GM18508 (cell line): ENCODE results near the gene RPS6KB1.
"Not testable (repeated sequence)": the region's sequence is repeated elsewhere in the genome, so short reads cannot be mapped to it uniquely, and the experiment has no call there.

Experiments
- ATAC-seq: cut with Tn5 transposase; IDR thresholded peaks from one replicate; pipeline ENCODE4 v1.9.1; 2021; ENCODE audit warnings: moderate number of reproducible peaks; ENCODE audit not compliant: insufficient read depth, unreplicated experiment

RPS6KB1 gene

DNA sequence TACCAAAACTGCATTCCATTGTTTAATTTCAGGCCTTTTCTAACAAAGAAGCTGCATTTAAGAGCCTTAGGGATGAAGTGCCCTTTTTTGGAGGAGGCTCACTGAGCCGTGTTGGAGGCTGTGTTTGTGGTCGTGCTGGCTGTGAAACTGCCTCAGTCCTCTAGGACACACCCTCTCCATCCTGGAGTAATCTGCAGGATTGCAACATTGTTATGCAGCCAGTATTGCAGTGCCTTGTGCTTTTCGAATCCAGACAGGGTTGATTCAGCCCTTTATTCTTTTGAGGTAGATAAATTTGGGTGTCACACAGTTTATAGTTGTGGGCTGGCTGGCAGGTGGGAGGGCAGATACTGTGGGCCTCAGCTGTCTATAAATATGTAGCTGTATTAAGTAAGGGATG lies 37.8 kb downstream of the RPS6KB1 start:
- not testable (repeated sequence) for ATAC-seq

DNA sequence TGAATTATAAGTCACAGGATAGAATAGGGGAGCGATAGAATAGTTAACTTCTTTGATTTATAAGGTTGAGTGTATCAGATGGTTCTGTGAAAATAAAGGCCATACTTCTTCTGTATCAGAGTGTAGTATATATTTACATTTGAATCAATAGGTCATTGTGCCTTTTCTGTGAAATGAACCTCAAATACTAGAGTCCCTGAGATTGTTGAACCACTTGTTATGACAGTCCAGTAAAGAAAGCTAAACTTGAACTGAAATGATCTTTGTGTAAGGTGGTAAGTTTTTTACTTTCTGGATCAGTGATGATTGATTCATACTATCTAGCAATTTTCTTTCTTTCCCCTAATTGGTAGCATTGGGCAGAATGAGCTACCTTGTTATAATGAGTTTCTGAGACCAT lies 40.4 kb downstream of the RPS6KB1 start:
- not testable (repeated sequence) for ATAC-seq

DNA sequence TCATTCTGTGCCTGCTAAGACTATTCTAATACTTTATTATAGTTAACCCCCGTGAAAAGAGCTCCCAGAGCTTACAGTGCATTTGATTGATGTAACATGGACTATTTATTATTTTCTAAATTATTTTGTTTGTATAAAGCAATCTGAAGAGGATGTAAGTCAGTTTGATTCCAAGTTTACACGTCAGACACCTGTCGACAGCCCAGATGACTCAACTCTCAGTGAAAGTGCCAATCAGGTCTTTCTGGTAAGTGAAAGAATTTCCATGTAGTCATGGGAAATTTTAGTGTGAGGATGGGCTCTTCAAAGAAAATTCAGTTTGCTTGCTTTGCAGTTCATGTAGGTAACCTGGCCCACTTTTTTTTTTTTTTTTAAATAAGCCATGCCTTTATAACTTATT lies 47.8 kb downstream of the RPS6KB1 start:
- not testable (repeated sequence) for ATAC-seq

DNA sequence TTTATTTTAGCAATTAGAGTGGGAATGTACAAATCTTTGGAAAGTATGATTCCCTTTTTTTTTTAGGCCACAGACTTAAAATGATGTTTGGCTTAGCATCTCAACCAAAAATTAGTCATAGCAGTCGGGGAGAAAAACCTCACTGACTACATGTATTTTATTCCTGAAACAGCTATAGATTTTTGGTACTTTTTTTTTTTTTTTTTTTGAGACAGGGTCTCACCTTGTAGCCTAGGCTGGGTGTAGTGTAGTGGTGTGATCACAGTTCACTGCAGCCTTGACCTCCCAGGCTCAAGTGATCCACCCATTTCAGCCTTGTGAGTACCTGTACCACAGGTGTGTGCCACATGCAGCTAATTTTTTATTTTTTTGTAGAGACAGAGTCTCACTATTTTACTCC lies 48.2 kb downstream of the RPS6KB1 start:
- no peak for ATAC-seq

DNA sequence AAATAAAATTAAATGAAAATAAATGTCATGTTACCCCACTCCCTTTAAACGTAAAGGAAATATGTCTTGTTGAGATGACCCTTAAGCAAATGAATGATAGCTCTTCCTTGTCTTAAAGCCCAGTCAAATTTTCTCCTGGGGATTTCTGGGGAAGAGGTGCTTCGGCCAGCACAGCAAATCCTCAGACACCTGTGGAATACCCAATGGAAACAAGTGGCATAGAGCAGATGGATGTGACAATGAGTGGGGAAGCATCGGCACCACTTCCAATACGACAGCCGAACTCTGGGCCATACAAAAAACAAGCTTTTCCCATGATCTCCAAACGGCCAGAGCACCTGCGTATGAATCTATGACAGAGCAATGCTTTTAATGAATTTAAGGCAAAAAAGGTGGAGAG lies 53.5 kb downstream of the RPS6KB1 start:
- ATAC-seq: not testable (repeated sequence)

DNA sequence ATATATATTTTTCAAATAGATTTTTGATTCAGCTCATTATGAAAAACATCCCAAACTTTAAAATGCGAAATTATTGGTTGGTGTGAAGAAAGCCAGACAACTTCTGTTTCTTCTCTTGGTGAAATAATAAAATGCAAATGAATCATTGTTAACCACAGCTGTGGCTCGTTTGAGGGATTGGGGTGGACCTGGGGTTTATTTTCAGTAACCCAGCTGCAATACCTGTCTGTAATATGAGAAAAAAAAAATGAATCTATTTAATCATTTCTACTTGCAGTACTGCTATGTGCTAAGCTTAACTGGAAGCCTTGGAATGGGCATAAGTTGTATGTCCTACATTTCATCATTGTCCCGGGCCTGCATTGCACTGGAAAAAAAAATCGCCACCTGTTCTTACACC lies 54.4 kb downstream of the RPS6KB1 start:
- ATAC-seq: not testable (repeated sequence)

DNA sequence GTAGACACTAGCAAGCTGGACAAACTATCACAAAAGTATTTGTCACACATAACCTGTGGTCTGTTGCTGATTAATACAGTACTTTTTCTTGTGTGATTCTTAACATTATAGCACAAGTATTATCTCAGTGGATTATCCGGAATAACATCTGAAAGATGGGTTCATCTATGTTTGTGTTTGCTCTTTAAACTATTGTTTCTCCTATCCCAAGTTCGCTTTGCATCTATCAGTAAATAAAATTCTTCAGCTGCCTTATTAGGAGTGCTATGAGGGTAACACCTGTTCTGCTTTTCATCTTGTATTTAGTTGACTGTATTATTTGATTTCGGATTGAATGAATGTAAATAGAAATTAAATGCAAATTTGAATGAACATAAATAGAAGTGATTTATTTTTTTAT lies 57.1 kb downstream of the RPS6KB1 start:
- ATAC-seq: no peak

DNA sequence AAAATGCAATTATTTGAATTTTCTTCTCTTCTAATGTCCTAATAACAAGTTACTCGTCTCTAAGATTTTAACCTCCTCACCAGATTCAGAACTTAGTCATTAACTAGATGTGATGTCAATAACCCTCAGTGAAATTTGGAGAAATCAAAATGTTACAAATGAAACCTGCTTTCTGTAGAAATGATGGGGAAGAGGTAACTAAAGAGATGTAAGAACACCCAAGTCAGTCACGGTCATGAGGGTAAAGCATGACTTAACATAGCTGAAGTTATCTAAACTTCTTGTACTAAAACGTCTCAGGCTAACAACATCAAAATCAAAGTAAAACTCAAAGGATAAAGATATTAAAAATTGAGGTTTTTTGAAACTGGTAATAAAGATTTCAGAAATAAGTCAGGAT lies 61.9 kb downstream of the RPS6KB1 start:
- no peak for ATAC-seq

DNA sequence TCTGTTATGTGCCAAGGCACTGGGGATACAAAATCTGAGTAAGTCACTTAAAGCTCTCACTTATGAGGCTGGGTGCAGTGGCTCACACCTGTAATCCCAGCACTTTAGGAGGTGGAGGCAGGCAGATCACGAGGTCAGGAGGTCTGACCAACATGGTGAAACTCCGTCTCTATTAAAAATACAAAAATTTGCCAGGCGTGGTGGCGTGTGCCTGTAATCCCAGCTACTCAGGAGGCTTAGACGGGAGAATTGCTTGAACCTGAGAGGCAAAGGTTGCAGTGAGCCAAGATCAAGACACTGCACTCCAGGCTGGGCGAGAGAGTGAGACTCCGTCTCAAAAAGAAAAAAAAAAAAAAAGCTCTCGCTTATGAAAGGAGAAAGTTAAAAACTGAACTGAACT lies 66.7 kb downstream of the RPS6KB1 start:
- ATAC-seq: not testable (repeated sequence)

DNA sequence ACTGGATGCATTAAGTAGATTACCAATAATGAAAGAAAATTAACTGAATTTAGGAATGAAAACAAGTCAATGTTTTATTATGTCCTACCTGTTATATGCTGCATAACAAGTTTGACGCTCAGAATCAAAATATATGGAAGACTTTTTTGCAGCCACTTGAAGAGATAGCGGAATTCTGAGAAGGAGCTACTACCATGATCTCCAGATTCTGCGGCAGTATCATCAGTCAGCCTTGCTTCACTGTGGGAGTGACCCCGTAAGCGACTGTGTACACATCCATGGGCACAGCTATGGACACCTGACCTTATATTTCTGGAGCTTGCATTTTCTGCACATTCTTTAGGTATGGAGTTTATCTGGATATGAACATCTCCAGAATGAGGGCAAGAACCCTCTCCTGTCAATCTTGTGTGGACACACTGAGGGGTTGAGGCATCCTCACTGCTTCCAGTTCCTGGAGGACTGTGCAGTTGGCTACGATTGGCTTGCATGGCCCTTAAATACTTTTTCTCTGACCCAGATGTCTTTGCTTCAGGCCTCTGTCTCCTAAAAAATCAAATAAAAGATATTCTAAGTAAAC lies 69.9 kb downstream of the RPS6KB1 start:
- no peak for ATAC-seq

DNA sequence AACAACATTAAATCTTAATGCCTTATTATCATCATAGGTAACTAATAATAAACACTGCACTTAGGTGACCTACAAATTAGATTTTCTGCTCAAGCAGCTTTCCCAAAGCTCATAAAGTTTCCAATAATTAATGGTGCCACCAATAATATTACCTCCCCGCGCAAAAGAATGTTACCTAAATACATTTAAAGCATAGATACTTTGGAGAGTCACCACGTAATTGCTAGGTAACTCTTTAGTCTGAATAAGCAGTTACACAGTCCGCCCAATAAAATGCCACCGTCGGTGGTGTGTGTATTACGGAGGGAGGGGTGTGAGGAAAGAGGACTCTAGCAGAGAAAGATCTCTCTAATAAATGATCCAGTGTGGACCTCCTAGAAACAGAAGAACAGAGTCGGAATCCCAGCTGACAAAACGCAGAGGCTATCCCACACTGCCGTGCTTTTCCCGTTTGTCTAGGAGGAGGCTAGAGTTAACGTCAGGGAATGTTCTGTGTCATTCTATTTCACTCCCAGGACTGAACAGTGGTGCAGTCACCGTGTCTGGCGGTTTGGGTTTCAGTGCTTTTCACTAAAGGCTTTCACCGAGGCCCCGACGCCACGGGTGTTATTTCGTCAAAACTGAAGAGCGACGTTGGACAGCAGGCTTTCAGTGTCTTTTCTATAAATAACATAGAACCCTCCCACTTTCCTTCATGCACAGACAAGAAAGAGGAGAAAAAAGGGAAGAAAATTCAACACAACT lies 71.0 kb downstream of the RPS6KB1 start:
- no peak for ATAC-seq

DNA sequence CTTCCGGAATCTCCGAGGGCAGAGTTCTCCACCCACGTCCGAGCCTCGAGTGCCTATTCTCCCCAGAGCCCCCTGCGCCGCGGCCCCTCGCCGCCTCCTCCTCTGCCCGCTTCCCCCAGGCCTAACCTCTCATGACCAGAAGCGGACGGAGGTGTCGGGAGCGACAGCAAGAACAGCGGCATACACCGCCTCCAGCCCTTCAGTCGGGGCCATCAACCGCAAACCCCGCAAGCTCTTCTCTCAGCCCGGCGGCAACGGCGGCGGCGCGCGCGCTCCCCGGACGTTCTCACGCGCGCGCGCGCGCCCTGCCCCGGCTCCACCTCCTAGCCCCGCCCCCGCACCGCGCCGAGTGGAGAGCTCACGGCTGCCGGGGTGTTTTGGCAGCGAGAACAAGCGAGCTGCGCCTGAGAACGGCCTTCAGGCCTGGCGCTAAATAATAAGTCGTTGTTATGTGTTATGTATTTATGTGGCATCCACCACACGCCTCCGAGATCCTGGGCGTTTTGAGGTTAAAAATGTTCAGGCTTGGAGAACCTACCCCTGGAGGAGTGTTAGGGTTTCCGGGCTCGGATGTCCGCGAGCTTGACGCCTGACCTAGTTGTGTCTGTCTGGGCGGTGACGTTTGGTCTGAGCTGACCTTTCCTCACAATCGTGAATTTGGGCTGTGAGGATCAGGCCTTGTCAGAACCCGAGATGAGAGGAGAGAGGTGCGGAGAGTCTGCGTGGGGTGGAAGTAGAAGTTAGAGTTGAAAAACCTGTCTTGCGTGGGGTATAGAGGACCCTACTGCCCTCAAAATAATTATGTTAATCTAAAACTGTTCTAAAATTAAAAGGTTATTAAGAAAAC lies 71.8 kb downstream of the RPS6KB1 start, which contains the start of gene RNFT1:
Gene RNFT1 (minus strand): TSS at position 259 of the 847 bp plus-strand sequence. CDS start 77 bp downstream, at position 182.
- ATAC-seq: no peak

DNA sequence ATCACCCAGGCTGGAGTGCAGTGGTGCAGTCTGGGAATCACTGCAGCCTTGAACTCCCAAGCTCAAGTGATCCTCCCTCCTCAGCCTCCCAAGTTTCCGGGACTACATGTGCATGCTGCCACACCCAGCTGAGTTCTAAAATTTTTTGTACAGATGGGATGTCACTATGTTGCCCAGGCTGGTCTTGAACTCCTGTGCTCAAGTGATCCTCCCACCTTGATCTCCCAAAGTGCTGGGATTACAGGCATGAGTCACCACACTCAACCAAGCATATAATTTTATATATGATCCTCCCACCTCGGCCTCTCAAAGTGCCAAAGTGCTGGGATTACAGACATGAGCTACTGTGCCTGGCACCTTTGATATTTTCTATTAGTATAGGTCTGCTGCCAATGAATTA lies 78.8 kb downstream of the RPS6KB1 start:
- not testable (repeated sequence) for ATAC-seq

DNA sequence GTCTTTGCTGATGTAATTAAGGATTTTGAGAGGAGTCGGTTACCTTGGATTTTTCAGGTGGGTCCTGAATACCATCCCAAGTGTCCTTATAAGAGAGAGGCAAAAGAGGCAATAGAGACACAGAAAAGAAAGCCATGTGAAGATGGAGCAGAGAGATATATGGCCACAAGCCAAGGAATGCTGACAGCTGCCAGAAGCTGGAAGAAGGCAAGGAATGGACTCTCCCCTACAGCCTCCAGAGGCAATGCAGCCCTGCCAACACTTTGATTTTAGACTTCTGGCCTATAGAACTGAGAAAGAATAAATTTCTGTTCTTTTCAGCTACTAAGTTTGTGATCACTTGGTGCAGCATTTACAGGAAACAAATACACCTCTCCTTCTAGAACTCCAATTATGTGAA lies 79.9 kb downstream of the RPS6KB1 start:
- no peak for ATAC-seq

DNA sequence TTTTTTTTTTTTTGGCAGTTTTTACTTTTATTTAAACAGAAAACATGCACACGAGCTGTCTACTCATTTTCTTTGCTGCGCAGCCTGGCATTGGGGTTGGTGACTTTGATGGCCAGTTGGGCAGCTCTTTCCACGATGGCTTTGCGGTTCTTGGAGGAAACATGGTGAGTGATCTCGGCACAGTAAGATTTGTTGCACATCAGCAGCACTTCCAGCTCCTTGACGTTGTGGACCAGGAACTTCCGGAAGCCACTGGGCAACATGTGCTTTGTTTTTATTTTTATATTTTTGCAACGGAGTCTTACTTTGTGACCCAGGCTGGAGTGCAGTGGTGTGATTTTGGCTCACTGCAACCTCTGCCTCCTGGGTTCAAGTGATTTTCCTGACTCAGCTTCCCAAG lies 80.6 kb downstream of the RPS6KB1 start:
- not testable (repeated sequence) for ATAC-seq

DNA sequence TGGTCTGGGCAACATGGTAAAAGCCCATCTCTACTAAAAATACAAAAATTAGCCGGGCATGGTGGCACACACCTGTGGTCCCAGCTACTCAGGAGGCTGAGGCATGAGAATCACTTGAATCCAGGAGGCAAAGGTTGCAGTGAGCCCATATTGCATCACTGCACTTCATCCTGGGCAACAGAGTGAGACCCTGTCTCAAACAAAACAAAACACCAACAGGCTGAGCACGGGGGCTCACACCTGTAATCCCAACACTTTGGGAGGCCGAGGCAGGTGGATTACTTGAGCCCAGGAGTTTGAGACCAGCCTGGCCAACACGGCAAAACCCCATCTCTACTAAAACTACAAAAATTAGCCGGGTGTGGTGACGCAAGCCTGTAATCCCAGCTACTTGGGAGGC lies 82.2 kb downstream of the RPS6KB1 start:
- not testable (repeated sequence) for ATAC-seq

DNA sequence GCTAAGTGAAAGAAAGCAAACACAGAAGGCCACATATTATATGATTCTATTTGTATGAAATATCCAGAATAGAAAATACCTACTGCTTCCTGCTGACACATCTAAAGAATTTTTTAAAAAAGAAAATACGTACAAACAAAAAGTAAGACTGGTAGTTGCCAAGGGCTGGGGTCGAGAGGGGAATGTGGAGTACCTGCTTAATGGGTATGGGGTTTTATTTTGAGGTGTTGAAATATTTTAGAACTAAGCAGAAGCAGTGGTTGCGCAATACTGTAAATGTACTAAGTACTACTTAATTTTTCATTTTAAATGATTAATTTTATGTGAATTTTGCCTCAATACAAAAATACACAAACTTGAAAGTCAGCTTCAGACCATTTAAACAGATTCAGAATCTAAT lies 103.7 kb downstream of the RPS6KB1 start:
- not testable (repeated sequence) for ATAC-seq
